Progenitor cell of endocrine pancreas (in vitro differentiated cells): Measurements from ENCODE around the gene IFITM5. TPM values are rescaled to one million over a fixed set of nuclear protein-coding genes. Genes with fewer than 3 reads are reported as not detected.
"Not testable (repeated sequence)": the region's sequence is repeated elsewhere in the genome, so short reads cannot be mapped to it uniquely, and the experiment has no call there.

Experiments used
- DNase-seq: peaks from one replicate; pipeline ENCODE4 v3.0.0; 2021; ENCODE audit warnings: low spot score; ENCODE audit not compliant: unreplicated experiment
- H3K27ac Mint-ChIP-seq: 2 replicates; pipeline ENCODE4 v1.8.0; 2021; ENCODE audit warnings: mild to moderate bottlenecking, moderate library complexity, mixed read lengths
- H3K27me3 Mint-ChIP-seq: 2 replicates; pipeline ENCODE4 v1.8.0; 2021; ENCODE audit warnings: mixed read lengths
- H3K36me3 Mint-ChIP-seq: 2 replicates; pipeline ENCODE4 v1.8.0; 2022; ENCODE audit warnings: mixed read lengths; ENCODE audit not compliant: insufficient read depth
- H3K4me1 Mint-ChIP-seq: 2 replicates; pipeline ENCODE4 v1.8.0; 2021; ENCODE audit warnings: low read depth, mixed read lengths
- H3K4me3 Mint-ChIP-seq: 2 replicates; pipeline ENCODE4 v1.8.0; 2021; ENCODE audit warnings: low read depth, mild to moderate bottlenecking, moderate library complexity, mixed read lengths
- H3K9me3 Mint-ChIP-seq: 2 replicates; pipeline ENCODE4 v1.8.0; 2021; ENCODE audit warnings: low read depth, mixed read lengths
- CTCF ChIP-seq: fragments of 200-600 bp; sonication (generic); IDR thresholded peaks from one replicate; pipeline ENCODE4 v1.5.0; 2021; ENCODE audit warnings: antibody characterized with exemption, mild to moderate bottlenecking; ENCODE audit not compliant: unreplicated experiment
- total RNA-seq: library from RNA; stranded (reverse); gene quantifications from 2 replicates; pipeline ENCODE4 v1.2.1, GENCODE V29; 2021

The IFITM5 gene
- total RNA-seq, 1 donor from 2014 or later = not detected

GRCh38 chr11:316891-317301 lies 17.6 kb upstream of the IFITM5 start:
- H3K27ac Mint-ChIP-seq = no peak overlapping the region
- H3K9me3 Mint-ChIP-seq = no peaks in the 10 kb centered on the region
- peaks cover 21% of the 10 kb centered on the region for H3K4me1 Mint-ChIP-seq
- no peaks in the 10 kb centered on the region for H3K36me3 Mint-ChIP-seq
- no peak for DNase-seq
- TF ChIP-seq CTCF = no peak
- peaks cover 51% of the 10 kb centered on the region for H3K27me3 Mint-ChIP-seq
- H3K4me3 Mint-ChIP-seq = no peak overlapping the region

DNA sequence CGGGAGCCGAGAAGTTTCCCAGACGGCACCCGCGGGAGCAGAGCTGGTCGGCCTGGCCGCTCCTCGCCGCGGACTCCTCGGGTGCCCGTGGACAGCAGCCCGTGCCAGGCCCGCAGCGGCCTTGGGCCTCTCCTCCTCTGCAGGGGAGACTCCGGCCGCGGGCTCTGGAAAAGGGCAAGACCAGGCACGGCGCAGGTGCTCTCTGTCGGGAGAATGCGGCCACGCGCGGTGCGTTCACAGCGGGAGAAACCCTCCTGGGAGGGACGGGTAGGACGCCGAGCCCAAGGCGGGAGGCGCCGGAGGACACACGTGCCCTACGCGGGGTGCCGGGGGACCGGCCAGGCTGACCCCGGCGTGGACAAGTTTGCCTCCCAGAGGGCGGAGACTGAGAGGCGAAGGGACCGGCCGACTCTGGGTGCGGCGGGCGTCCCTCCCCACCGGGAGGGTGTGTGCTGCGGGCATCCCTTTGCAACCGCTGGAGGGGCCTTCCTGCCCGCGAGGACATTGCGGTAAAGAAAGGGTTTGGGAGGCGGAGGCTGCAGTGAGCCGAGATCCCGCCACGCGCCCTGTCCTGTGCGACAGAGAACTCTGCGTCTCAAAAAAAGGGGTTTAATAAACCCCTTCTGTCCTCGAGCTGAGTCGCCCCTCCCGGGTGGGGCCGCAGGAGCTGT lies 16.8 kb upstream of the IFITM5 start:
- Mint-ChIP-seq H3K36me3 (no peaks in the 10 kb centered on the region), H3K4me1 (peaks cover 22% of the 10 kb centered on the region), H3K9me3 (no peaks in the 10 kb centered on the region), H3K27ac (no peak overlapping the region), H3K27me3 (peaks cover 55% of the 10 kb centered on the region), H3K4me3 (peak overlapping the region; percentile 35)
- no peak for DNase-seq
- no peak for TF ChIP-seq CTCF

- H3K27me3 Mint-ChIP-seq = peaks cover 55% of the 10 kb centered on the region
- DNase-seq = no peak
- TF ChIP-seq CTCF = no peak
- peaks cover 22% of the 10 kb centered on the region for H3K4me1 Mint-ChIP-seq
- no peak overlapping the region for H3K27ac Mint-ChIP-seq
- no peaks in the 10 kb centered on the region for H3K36me3 Mint-ChIP-seq
- H3K9me3 Mint-ChIP-seq = no peaks in the 10 kb centered on the region
- no peak overlapping the region for H3K4me3 Mint-ChIP-seq
These were observed 16.2 kb upstream of the IFITM5 start for GRCh38 chr11:315516-315994.

DNA sequence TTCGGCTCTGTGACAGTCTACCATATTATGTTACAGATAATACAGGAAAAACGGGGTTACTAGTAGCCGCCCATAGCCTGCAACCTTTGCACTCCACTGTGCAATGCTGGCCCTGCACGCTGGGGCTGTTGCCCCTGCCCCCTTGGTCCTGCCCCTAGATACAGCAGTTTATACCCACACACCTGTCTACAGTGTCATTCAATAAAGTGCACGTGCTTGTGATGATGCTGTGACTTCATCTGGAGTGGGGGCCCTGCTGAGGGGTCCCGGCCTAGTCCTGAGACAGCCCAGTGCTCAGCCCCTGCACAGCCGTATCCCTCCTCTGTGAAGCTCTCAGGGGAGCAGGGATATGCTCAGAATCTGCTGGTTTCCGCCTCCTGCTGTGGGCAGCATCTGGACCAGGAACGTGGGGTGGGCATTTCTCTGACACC lies 15.7 kb upstream of the IFITM5 start:
- TF ChIP-seq CTCF = no peak
- DNase-seq = no peak
- H3K4me3 Mint-ChIP-seq = no peak overlapping the region
- peaks cover 55% of the 10 kb centered on the region for H3K27me3 Mint-ChIP-seq
- no peaks in the 10 kb centered on the region for H3K9me3 Mint-ChIP-seq
- H3K36me3 Mint-ChIP-seq = no peaks in the 10 kb centered on the region
- no peak overlapping the region for H3K27ac Mint-ChIP-seq
- H3K4me1 Mint-ChIP-seq = peaks cover 18% of the 10 kb centered on the region

DNA sequence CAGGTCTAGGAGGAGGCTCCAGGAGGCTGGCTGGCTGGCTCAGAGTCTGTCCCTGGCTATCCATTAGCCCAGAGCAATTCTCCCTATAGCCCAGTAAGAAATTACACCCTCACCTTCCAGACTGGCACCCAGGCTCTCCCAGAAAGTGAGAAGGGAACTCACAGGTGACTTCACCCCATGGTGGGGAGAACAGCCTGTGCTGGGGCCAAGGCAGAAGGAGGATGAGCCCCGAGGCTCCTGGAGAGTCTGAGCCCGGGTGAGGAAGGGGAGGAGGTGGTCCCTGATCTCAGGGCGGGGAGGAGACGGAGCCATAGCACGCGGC lies 15.2 kb upstream of the IFITM5 start:
- H3K27ac Mint-ChIP-seq, H3K9me3 Mint-ChIP-seq: not testable (repeated sequence)

More for the DNA sequence above, 15.2 kb upstream of the IFITM5 start:
- peaks cover 58% of the 10 kb centered on the region for H3K27me3 Mint-ChIP-seq
- not testable (repeated sequence) for H3K4me3 Mint-ChIP-seq, H3K36me3 Mint-ChIP-seq, DNase-seq
- H3K4me1 Mint-ChIP-seq = peaks cover 17% of the 10 kb centered on the region
